ENCODE data around the gene PGLYRP4.

PGLYRP4 gene

GRCh38 chr1:153313288-153313687 is 35.4 kb downstream of the PGLYRP4 start:
- no peak for DNase-seq (ENCODE audit: extremely low spot score)
- POLR2A ChIA-PET = no interaction called here
- CTCF ChIA-PET = no interaction called here
- TF ChIP-seq L3MBTL2 (conservative IDR thresholded peaks at IDR 0.05) (no peak), FOXA1 (IDR thresholded peaks at IDR 0.05) (no peak), TARDBP (IDR thresholded peaks at IDR 0.05) (no peak), HDGF (IDR thresholded peaks at IDR 0.05; ENCODE audit: borderline replicate concordance) (no peak)

GRCh38 chr1:153312570-153313186 is 36.0 kb downstream of the PGLYRP4 start, which contains the start of gene PGLYRP3:
PGLYRP3 (minus strand) TSS chr1:153312952; CDS start chr1:153310665, 2,287 bp downstream.
- ChIA-PET POLR2A (no interaction called here), CTCF (interaction anchor here (0.6 to 2.5 kb wide), 2 partner anchors 24 to 182 kb away, joined by 3 to 6 read pairs; no protein-coding TSS in a partner anchor)
- DNase-seq (ENCODE audit: extremely low spot score) = no peak
- no peak for TF ChIP-seq CTBP1 (IDR thresholded peaks at IDR 0.05; ENCODE audit: borderline replicate concordance)
- TF ChIP-seq SUZ12 (IDR thresholded peaks at IDR 0.05) = no peak
- no peak for TF ChIP-seq BHLHE40 (IDR thresholded peaks at IDR 0.05; ENCODE audit: borderline replicate concordance)
- no peak for TF ChIP-seq PKNOX1 (IDR thresholded peaks at IDR 0.05)

- TF ChIP-seq PKNOX1 (IDR thresholded peaks at IDR 0.05) (no peak), HDGF (IDR thresholded peaks at IDR 0.05; ENCODE audit: borderline replicate concordance) (no peak), FOXK2 (IDR thresholded peaks at IDR 0.05) (no peak), LEF1 (IDR thresholded peaks at IDR 0.05; ENCODE audit: borderline replicate concordance) (no peak), TARDBP (IDR thresholded peaks at IDR 0.05) (no peak), NFRKB (IDR thresholded peaks at IDR 0.05) (no peak), ARNT (IDR thresholded peaks at IDR 0.05) (no peak), FOXM1 (IDR thresholded peaks at IDR 0.05; ENCODE audit: borderline replicate concordance) (no peak), L3MBTL2 (conservative IDR thresholded peaks at IDR 0.05) (no peak), ELF4 (IDR thresholded peaks at IDR 0.05) (no peak), SUZ12 (IDR thresholded peaks at IDR 0.05) (no peak)
- CTCF ChIA-PET = interaction anchor here (2.5 kb wide), 1 partner anchor 22 kb away, joined by 6 read pairs; no protein-coding TSS in a partner anchor
- POLR2A ChIA-PET = no interaction called here
- no peak for DNase-seq (ENCODE audit: extremely low spot score)
These were observed 38.1 kb downstream of the PGLYRP4 start for GRCh38 chr1:153310526-153310925.

- DNase-seq (ENCODE audit: extremely low spot score) = no peak
- ChIA-PET POLR2A (no interaction called here), CTCF (no interaction called here)
- TF ChIP-seq CTBP1 (IDR thresholded peaks at IDR 0.05; ENCODE audit: borderline replicate concordance) (no peak), TARDBP (IDR thresholded peaks at IDR 0.05) (no peak), LEF1 (IDR thresholded peaks at IDR 0.05; ENCODE audit: borderline replicate concordance) (no peak), BHLHE40 (IDR thresholded peaks at IDR 0.05; ENCODE audit: borderline replicate concordance) (no peak), ARNT (IDR thresholded peaks at IDR 0.05) (no peak), ELF4 (IDR thresholded peaks at IDR 0.05) (no peak)
These were observed 39.2 kb downstream of the PGLYRP4 start for GRCh38 chr1:153309441-153309840.

- ChIA-PET CTCF (no interaction called here), POLR2A (no interaction called here)
- TF ChIP-seq FOXM1 (IDR thresholded peaks at IDR 0.05; ENCODE audit: borderline replicate concordance) (no peak), NFRKB (IDR thresholded peaks at IDR 0.05) (no peak), ELF4 (IDR thresholded peaks at IDR 0.05) (no peak), L3MBTL2 (conservative IDR thresholded peaks at IDR 0.05) (no peak), SUZ12 (IDR thresholded peaks at IDR 0.05) (no peak), PKNOX1 (IDR thresholded peaks at IDR 0.05) (no peak), SP1 (IDR thresholded peaks at IDR 0.05) (no peak), ZNF384 (IDR thresholded peaks at IDR 0.05) (no peak), HDGF (IDR thresholded peaks at IDR 0.05; ENCODE audit: borderline replicate concordance) (no peak), ARNT (IDR thresholded peaks at IDR 0.05) (no peak), BHLHE40 (IDR thresholded peaks at IDR 0.05; ENCODE audit: borderline replicate concordance) (no peak), FOXK2 (IDR thresholded peaks at IDR 0.05) (no peak), FOXA1 (IDR thresholded peaks at IDR 0.05) (no peak), LEF1 (IDR thresholded peaks at IDR 0.05; ENCODE audit: borderline replicate concordance) (no peak), CTBP1 (IDR thresholded peaks at IDR 0.05; ENCODE audit: borderline replicate concordance) (no peak)
- DNase-seq (ENCODE audit: extremely low spot score) = no peak
These were observed 40.1 kb downstream of the PGLYRP4 start for GRCh38 chr1:153308540-153308939.

- DNase-seq (ENCODE audit: extremely low spot score) = no peak
- no peak for TF ChIP-seq TARDBP (IDR thresholded peaks at IDR 0.05)
- no peak for TF ChIP-seq FOXK2 (IDR thresholded peaks at IDR 0.05)
- TF ChIP-seq NFRKB (IDR thresholded peaks at IDR 0.05) = no peak
- no peak for TF ChIP-seq BHLHE40 (IDR thresholded peaks at IDR 0.05; ENCODE audit: borderline replicate concordance)
- no peak for TF ChIP-seq PKNOX1 (IDR thresholded peaks at IDR 0.05)
- no peak for TF ChIP-seq HDGF (IDR thresholded peaks at IDR 0.05; ENCODE audit: borderline replicate concordance)
- TF ChIP-seq ARNT (IDR thresholded peaks at IDR 0.05) = no peak
- no peak for TF ChIP-seq FOXA1 (IDR thresholded peaks at IDR 0.05)
- no peak for TF ChIP-seq FOXM1 (IDR thresholded peaks at IDR 0.05; ENCODE audit: borderline replicate concordance)
- TF ChIP-seq CTBP1 (IDR thresholded peaks at IDR 0.05; ENCODE audit: borderline replicate concordance) = no peak
- TF ChIP-seq ZNF384 (IDR thresholded peaks at IDR 0.05) = no peak
- no peak for TF ChIP-seq SP1 (IDR thresholded peaks at IDR 0.05)
- TF ChIP-seq ELF4 (IDR thresholded peaks at IDR 0.05) = no peak
- no peak for TF ChIP-seq LEF1 (IDR thresholded peaks at IDR 0.05; ENCODE audit: borderline replicate concordance)
- no peak for TF ChIP-seq SUZ12 (IDR thresholded peaks at IDR 0.05)
- no peak for TF ChIP-seq L3MBTL2 (conservative IDR thresholded peaks at IDR 0.05)
- CTCF ChIA-PET = interaction anchor here (0.6 kb wide), 1 partner anchor 13 kb away, joined by 3 read pairs; no protein-coding TSS in a partner anchor
- POLR2A ChIA-PET = no interaction called here
These were observed 41.4 kb downstream of the PGLYRP4 start for GRCh38 chr1:153307221-153307600.
